Astrocyte of the cerebellum (primary cell): ENCODE data around the gene AP2B1.
A peak's percentile ranks its signal among the peaks of the same experiment; 100 is the strongest.

Experiments used
- DNase-seq: peaks from one replicate; pipeline ENCODE4 v3.0.0-alpha.2; 2011; ENCODE audit warnings: low read depth
- H3K4me3 ChIP-seq: 2 replicates; pipeline ENCODE4 v1.5.1; 2011; ENCODE audit warnings: mild to moderate bottlenecking, low read depth, low read length, moderate library complexity
- CTCF ChIP-seq: IDR thresholded peaks from 2 replicates; pipeline ENCODE4 v1.5.1; 2012; ENCODE audit warnings: low read length, low read depth, moderate library complexity, mild to moderate bottlenecking; ENCODE audit errors: missing control alignments
- in situ Hi-C: cut with HindIII; loops from 2 replicates; pipeline ENCODE4 v1.10.0; 2017; ENCODE audit warnings: low sequenced_read_pairs

The AP2B1 gene

DNA sequence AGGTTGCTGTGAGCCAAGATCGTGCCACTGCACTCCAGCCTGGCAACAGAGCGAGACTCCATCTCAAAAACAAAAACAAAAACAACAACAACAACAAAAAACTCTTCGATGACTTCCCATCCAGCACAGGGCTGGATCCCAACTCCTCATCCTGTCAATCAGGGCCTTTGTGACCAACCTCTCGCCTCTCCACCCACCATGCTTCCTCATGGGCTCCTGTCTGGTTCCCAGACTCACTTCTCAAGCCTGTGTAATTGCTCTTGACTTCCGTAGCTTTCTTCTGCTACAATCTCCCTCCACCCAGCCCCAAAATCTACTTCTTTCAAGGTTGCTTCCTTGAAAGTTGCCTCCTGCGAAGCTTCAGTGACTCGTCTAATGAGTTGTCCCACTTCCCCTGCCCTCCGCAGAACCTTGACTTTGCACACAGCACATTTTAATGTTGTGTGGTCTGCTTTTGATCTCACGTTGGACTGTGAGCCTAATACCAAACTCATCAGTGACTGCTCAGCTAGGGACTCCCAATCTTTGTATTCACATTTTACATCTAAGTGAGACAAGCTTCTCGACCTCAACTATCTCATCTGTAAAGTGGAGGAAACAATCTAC is 143.4 kb downstream of the AP2B1 start:
- H3K4me3 ChIP-seq = no peak overlapping the region
- in situ Hi-C loops = no loop called here
- TF ChIP-seq CTCF = no peak
- no peak for DNase-seq

DNA sequence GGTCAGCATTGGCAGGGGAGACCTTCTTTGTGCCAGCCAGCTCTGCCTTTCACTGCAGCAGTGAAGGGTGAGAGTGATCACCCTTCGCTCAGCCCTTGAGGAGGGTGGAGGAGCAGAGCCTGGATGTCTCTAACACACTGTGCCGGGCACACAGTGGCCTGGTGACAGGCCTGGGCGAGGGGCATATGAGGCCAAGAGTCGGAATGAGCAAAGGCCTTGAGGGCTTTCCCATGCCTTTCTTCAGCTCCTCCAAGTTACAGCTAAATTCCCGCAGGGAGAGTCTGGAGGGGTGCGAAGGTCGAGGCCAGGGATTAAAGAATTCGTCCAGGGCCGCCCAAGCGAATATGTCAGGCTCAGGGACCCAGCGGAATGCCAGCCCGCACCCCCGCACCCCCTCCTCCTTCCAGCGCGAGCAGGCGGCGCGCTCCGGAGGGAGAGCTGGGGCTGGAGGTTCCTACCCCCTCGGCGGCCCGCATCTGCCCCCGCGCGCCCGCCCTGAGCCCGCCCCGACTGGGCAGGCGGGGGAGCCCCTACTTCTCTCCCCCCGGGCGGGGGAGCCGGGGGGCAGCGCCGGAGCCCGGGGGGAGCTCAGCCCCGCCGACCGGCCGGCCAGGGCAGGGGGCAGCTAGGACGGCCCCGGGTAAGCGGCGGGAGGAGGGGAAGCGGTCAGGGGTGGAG is 144.3 kb downstream of the AP2B1 start, which contains the start of gene RASL10B:
Gene RASL10B (plus strand): TSS at position 401 of the 678 bp plus-strand sequence. CDS start 3,546 bp downstream, outside the sequence.
- H3K4me3 ChIP-seq = peak within 1 kb of the TSS; percentile 53
- DNase-seq = no peak
- TF ChIP-seq CTCF = no peak
- in situ Hi-C loops = no loop called here

DNA sequence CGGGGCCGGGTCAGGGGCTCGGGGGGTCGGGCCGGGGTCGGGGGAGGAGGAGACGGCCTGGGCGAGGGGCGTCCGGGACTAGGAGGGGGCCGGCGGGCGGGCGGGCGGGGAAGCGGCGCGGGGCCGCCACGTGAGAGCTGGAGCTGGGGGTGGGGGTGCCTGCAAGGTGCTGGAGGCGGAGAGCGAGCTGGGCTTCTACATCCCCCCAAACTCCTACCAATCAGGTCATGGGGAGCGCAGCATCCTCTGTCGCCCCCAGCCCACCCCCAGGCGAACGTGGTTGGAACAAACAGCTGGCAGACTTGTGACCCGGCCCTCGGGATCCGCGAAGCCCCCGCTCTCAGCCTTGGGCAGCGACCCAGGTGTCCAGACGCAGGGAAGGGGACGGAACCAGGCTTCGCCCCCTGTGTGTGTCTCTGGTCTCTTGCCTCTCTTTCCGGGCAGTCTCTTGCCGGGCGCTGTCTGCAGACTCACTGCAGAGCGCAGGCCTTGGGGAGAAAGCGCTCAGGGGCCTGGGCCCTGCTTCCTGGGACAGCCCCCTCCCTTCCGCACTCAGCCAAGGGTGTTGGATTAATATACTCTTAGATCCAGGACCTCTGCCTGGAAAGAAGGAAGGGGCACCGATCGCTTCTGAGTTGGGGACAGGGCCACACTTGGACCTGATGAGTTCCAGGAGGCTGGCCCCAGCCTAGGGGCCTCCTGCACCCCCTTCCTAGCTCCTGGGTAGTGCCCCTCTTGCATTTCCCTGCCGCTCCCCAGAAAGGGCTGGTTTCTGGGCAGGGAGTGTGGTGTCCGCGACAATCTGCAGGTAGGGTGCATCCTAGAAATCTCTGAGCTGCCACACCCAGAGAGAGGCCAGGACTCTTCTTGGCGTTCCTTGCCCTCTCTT is 145.0 kb downstream of the AP2B1 start:
- in situ Hi-C loops = no loop called here
- no peak for TF ChIP-seq CTCF
- peak overlapping the region; percentile 53 for H3K4me3 ChIP-seq
- DNase-seq = no peak

DNA sequence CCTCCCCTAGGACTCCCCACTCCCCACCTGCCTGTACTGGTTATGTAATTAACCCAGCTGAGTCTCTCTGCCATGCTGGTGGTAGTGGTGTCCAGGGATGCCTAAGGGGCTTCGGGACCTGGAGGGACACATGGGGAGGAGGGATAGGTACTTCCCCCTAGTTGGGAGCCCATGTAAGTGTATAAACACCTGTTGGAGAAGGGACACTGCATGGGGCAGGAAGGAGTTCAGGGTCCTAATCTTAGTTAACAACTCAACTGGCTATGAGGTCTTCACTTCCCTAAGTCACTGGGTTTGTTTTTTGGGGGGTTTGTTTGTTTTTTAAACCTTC is 145.6 kb downstream of the AP2B1 start:
- H3K4me3 ChIP-seq = peak overlapping the region; percentile 53
- no peak for TF ChIP-seq CTCF
- no peak for DNase-seq
- in situ Hi-C loops = no loop called here

DNA sequence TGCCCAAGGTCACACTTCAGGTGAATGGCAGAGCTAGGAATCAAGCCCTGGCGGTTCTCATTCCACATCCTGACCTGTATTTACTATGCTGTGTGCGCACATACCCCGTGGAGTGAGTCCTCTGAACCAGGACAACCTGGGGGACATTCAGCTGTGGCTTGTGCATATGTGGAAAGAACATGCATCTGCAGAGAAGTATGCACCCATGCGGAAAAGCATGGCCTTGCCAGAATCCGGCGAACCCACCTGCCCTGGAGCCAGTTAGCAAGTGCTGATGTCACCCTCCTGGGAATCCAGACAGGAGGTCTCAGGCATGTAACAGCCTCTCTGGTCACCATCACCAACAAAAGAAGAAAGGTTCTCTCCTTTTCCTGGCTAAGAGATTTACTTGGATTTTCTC is 146.2 kb downstream of the AP2B1 start:
- DNase-seq = no peak
- TF ChIP-seq CTCF = no peak
- H3K4me3 ChIP-seq = no peak overlapping the region
- in situ Hi-C loops = no loop called here

DNA sequence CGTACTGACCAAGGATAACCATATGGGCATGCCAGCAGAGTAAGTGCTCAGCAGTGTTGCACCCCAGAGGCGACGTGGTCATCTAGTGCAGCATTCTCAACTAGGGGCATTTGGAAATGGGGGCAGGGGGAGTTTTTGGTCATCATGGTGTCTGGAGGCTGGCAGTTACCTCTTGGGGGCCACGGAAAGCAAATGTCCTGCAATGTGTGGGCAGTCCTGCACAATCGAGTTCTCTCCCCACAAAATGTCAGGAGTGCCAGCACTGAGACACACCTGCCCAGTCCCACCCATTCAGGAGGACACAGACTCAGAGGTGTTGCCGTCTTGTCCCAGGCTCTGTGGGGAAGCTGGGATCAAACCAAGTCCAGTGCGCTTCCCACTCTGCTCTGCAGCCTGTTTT is 147.3 kb downstream of the AP2B1 start:
- DNase-seq = no peak
- in situ Hi-C loops = no loop called here
- no peak for TF ChIP-seq CTCF
- H3K4me3 ChIP-seq = no peak overlapping the region
